ENCODE results near the gene FZD7.

DNA sequence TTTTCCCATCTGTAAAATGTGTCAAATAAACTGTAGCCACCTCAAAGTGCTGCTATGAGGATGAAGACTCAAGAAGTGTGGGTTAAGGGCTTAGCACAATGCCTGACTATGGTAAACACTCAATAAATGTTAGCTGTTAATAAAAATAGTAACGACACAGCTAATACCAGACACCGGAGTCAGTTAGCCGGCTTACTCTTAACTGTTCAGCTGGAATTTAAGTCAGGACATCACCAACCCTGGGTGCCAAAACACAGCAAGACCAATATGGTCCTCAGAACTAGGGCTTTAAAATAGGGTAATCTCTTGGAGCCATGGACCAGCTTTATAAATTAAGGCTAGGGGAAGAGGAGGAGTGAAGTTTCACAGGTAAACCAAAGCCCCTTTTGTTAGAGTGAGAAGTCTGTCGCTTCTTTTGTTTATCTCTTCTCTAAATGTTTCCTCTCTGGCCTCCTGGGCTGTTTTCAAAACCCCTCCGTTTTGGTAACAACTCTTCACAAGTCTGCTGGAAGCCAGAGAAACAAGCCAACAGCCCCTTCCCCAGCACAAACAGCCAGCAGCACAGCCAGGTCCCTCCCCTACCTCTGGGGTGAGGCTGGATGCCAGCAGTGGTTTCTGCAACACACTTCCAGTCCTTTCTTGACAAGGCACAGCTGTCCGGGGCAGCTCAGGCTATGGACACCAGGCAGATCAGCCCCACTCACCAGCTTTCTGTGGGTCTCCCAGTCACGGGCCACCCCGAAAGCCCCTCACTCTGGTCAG lies 13.8 kb upstream of the FZD7 start:
- TF ChIP-seq, protein P1, sequence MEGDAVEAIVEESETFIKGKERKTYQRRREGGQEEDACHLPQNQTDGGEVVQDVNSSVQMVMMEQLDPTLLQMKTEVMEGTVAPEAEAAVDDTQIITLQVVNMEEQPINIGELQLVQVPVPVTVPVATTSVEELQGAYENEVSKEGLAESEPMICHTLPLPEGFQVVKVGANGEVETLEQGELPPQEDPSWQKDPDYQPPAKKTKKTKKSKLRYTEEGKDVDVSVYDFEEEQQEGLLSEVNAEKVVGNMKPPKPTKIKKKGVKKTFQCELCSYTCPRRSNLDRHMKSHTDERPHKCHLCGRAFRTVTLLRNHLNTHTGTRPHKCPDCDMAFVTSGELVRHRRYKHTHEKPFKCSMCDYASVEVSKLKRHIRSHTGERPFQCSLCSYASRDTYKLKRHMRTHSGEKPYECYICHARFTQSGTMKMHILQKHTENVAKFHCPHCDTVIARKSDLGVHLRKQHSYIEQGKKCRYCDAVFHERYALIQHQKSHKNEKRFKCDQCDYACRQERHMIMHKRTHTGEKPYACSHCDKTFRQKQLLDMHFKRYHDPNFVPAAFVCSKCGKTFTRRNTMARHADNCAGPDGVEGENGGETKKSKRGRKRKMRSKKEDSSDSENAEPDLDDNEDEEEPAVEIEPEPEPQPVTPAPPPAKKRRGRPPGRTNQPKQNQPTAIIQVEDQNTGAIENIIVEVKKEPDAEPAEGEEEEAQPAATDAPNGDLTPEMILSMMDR (conservative IDR thresholded peaks at IDR 0.05): no peak
- no peak for TF ChIP-seq ZFX (IDR thresholded peaks at IDR 0.05)

Measured in C4-2B (cell line).